ENCODE measurements around the gene CDKN3.
"Not testable (repeated sequence)": the region's sequence is repeated elsewhere in the genome, so short reads cannot be mapped to it uniquely, and the experiment has no call there.

CDKN3 gene

DNA sequence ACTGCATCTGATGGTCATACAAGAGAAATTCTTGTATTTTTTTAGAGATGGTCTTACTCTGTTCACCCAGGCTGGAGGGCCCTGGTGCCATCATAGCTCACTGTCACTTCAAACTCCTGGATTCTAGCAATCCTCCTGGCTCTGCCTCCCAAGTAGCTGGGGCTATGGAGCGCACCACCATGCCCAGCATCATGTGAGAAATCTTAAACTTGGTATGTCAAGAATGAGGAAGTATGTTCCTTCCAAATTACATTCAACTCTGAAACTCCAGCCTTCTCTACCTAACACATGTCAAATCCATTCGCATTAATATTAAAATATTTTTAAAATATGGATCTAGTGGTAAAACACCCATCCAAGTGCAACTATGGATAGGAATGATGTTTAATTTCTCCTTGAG, 27.5 kb upstream of the CDKN3 start:
- in situ Hi-C loops (cut with HindIII; ENCODE audit: low sequenced_read_pairs), result no loop called here

DNA sequence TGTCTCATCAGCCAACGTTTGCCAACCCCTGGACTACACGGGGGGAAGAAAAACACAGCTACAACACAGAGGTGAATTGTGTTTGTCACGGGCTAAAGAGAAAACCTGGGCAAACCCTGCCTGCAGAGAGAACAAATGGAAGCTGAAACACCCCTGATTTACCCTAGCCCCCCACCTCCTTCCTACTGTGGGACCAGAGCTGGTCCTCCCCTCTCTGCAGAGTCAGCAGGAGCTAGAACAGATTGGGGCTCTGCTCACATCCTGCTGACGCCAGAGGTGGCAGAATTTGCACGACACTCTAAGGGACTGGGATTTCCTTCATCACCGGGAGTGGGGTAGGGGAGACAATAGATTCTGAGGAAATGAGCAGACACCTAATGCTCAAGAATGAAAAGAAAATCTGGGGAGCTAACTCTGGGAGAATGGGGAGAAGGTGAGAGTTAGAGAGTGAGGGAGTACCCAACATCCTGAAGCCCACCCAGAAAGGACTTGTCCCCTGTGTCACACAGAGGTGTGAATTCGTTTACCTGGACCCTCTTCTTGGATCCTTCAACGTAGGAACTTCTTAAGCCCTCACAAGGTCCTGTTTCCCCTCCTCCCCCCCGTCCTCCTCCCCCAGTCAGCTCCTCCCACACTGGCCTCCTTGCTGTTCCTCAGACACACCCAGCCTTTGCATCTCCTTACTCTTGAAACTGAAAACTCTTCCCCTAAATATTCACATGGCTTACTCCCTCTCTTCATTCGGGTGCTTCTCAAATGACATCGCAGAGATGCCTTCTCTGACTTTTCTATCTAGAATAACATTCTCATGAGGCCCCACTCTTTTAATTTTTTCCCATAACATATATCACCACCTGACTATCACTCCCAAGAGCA, 26.2 kb upstream of the CDKN3 start:
- in situ Hi-C loops (cut with HindIII; ENCODE audit: low sequenced_read_pairs), result no loop called here

DNA sequence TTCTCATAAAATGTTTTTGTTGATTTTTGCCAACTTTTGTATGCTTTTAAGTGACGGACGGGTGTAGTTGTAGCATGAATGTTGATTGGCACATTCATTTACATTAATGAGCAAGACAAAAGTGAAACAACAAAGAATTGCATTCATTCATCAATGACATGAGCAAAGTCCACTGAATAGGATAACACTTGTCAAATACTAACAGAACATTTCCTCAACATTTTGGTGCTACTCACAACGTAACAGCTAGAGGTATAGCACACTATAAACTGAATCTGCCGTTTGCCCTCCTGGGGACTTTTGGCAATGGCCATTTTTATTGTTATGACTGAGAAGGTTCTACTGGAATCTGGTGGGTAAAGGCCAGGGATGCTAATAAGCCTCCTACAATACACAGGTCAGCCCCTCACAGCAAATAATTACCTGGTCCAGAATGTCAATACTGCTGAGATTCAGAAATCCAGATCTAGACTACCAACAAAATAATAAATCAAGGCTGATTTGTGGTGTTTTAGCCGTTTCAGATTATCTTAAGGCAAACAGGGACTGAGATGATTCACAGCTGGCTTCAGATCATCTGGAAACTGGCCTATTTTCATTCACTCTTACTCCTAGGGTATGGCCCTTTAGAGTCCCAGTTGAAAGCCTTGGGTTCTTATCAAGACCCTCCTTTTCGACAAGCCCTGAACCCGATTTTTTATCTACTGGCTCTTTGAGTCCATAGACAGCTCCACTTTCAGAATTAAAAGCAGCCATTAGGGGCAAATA, 22.5 kb upstream of the CDKN3 start:
- in situ Hi-C loops (cut with HindIII; ENCODE audit: low sequenced_read_pairs), result no loop called here

DNA sequence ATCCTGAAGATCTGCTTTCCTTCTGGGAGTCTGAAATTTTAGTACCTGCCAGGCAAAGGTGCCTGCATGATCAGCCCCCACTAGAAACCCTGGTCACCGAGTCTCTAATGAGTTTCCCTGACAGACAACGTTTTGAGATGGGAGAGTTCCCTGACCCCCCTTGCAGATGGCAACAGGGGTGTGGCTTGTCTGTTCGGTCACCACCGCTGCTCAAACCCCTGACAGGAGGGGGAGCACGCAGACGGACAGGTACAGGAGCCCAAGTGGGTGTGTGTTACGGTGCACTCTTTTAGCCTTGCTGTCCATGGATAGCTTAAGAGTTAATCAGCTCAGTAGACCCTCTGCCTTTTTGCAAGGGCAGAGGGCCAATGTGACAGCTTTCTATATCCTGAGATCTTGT, 19.3 kb upstream of the CDKN3 start:
- in situ Hi-C loops (cut with HindIII; ENCODE audit: low sequenced_read_pairs), result no loop called here

DNA sequence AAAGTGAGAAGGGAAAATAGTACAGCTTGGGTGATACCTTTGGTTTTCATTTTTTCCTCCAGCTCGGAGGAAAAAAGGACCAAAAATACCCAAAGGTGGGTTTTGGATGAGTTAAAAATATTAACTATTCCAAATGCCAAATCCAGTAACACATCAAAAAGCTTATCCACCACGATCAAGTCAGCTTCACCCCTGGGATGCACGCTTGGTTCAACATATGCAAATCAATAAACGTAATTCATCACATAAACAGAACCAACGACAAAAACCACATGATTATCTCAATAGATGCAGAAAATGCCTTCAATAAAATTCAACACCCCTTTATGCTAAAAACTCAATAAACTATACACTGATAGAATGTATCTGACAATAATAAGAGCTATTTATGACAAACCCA, 17.9 kb upstream of the CDKN3 start:
- in situ Hi-C loops (cut with HindIII; ENCODE audit: low sequenced_read_pairs), result not testable (repeated sequence)

DNA sequence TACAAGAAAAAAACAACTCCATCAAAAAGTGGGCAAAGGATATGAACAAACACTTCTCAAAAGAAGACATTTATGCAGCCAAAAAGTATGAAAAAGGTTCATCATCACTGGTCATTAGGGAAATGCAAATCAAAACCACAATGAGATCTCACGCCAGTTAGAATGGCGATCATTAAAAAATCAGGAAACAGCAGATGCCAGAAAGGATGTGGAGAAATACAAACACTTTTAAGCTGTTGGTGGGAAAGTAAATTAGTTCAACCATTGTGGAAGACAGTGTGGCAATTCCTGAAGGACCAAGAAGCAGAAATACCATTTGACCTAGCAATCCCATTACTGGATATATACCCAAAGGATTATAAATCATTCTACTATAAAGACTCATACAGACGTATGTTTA, 16.2 kb upstream of the CDKN3 start:
- in situ Hi-C loops (cut with HindIII; ENCODE audit: low sequenced_read_pairs), result not testable (repeated sequence)

DNA sequence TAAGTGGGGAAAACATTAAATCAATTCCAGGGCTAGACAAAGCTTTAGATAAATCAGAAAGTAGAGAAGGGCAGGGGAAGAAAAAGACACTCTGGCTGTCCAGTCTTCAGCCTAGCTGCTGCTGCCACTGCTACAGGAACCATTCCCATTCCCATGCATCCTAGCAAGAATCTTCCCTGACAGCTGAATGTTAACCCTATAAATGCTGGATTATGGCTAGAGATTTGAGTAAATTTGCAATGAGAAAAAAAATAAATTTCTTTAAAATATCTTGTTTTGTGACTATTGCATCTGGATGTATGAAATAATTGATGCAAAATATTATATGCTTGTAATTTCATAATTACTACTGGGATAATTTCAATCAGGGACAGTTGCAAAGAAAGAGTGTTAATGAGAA, 15.0 kb upstream of the CDKN3 start:
- in situ Hi-C loops (cut with HindIII; ENCODE audit: low sequenced_read_pairs), result no loop called here

DNA sequence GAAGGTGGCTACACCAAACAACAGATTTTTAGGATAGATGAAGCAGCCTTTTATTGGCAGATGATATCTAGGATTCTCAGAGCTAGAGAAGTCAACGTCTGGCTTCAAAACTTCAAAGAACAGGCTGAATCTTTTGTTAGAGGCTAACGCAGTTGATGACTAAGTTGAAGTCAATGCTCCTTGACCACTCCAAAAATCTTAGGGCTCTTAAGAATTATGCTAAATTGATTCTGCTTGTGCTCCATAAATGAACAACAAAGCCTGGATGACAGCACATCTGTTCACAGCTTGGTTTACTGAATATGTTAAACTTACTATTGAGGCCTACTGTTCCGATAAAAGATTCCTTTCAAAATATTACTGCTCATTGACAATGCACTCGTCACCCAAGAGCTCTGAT, 13.0 kb upstream of the CDKN3 start:
- in situ Hi-C loops (cut with HindIII; ENCODE audit: low sequenced_read_pairs), result no loop called here

DNA sequence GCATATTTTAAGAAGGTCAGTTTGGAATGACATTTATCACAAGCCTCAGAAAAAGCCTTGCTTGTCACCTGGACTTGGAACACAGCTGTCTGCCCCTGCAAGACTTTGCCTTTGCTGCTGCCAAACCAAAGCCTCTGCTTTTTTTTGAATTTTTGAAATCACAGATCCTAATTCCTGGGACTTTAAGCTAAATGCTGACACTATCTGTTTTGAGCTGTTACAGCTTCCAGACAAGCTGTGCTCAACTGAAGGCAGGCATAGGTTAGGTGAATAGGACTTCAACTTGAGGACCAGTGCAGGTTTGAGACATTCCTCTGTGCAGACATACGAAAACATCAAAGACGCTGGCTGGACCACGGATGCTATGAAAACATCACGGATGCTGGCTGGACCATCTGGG, 11.3 kb upstream of the CDKN3 start:
- in situ Hi-C loops (cut with HindIII; ENCODE audit: low sequenced_read_pairs), result no loop called here

DNA sequence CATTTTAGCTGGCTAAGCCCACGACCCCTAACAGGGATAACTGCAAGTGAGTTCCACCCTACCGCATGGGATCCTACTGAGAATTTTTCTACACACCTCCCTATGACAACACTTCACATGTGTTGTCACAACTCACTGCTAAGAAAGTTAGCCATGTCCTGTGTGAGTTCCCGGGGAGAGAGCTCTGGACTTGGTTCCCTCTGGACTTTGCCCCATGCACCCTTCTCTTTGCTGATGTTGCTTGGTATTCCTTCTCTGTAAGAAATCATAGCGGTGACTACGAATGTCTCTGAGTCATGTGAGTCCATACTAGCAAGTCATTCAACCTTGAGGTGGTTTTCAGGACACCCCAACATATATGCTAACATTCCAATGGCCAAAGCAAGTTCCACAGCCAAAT, 9.5 kb upstream of the CDKN3 start:
- in situ Hi-C loops (cut with HindIII; ENCODE audit: low sequenced_read_pairs), result no loop called here

DNA sequence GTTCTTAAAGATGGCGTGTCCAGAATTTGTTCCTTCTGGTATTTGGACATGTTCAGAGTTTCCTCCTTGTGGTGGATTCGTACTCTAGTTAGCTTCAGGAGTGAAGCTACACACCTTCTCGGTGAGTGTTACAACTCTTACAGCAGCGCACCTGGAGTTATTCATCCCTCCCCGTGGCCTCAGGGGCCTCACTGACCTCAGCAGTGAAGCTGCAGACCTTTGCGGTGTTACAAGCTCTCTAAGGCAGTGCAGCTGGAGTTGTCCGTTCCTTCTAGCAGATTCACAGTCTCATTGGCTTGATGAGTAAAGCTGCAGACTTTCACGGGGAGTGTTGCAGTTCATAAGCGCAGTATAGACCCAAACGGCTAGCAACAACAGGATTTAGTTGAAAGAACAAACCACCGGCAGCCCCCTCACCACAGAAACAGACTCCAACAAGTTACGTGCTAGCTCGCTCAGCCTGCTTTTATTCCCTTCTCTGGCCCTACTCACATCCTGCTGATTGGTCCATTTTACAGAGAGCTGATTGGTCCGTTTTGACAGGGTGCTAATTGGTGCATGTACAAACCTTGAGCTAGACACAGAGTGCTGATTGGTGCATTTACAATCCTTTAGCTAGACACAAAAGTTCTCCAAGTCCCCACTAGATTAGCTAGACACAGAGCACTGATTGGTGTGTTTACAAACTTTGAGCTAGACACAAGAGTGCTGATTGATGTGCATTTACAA, 4.5 kb upstream of the CDKN3 start:
- in situ Hi-C loops (cut with HindIII; ENCODE audit: low sequenced_read_pairs), result no loop called here

DNA sequence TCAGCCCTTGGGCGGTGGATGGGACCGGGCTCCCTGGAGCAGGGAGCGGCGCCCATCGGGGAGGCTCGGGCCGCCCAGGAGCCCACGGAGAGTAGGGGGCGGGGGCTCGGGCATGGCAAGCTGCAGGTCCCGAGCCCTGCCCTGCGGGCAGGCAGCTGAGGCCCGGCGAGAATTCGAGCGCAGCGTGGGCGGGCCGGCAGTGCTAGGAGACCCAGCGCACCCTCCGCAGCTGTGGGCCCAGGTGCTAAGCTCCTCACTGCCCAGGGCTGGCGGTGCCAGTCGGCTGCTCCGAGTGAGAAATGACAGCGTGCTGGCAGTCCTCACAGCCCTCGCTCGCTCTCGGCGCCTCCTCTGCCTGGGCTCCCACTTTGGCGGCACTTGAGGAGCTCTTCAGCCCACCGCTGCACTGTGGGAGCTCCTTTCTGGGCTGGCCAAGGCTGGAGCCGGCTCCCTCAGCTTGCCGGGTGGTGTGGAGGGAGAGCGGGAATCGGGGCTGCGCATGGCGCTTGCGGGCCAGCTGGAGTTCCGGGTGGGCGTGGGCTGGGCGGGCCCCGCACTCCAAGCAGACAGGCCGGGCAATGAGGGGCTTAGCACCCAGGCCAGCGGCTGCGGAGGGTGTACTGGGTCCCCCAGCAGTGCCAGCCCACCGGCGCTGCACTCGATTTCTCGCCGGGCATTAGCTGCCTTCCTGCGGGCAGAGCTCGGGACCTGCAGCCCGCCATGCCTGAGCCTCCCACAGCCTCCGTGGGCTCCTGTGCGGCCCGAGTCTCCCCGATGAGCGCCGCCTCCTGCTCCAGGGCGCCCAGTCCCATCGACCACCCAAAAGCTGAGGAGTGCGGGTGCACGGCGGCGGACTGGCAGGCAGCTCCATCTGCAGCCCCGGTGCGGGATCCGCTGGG, 3.6 kb upstream of the CDKN3 start:
- in situ Hi-C loops (cut with HindIII; ENCODE audit: low sequenced_read_pairs), result not testable (repeated sequence)

DNA sequence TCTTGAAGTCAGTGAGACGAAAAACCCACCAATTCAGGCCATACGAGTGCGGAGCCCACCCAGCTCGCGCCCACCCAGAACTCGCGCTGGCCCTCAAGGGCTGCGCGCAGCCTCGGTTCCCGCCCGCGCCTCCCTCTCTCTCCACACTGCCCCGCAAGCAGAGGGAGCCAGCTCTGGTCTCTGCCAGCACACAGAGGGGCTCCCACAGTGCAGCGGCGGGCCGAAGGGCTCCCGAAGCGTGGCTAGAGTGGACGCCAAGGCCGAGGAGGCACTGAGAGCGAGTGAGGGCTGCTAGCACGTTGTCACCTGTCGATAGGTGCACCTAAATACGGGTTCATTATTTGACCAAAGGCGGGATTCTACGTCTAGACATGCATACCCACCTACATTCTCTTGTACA, 2.2 kb upstream of the CDKN3 start:
- in situ Hi-C loops (cut with HindIII; ENCODE audit: low sequenced_read_pairs), result no loop called here

DNA sequence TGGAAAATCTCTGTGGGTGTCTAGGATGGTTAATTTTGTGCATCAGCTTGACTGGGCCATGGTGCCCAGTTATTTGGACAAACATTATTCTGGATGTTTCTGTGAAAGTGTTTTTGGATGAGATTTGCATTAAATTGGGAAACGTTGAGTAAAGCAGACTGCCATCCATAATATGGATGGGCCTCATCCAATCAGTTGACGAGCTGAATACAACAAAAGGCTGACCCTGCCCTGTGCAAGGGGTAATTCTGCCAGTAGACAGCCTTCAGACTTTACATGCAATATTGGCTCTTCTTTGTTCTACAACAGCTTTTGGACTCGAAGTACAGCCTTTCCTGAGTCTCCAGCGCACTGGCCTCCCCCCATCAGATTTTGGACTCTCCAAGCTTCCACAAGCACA, 1.5 kb upstream of the CDKN3 start:
- in situ Hi-C loops (cut with HindIII; ENCODE audit: low sequenced_read_pairs), result no loop called here

DNA sequence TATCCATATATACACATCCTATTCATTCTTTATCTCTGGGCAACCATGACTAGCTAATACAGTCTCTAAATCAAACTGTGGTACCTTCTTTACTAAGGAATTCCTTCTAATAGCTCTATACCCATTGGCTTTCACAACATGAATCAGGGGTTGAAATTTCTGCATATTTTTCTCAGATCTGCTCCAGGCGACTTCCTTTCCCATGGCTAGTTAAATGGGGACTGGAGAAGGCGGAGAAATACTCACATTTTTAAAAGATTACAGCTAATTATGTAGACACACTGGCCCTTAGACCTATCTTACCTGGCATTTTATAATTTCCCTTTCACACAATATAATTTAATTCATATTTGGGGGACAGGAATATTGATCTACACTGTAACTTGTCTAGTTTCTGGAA, 1.1 kb upstream of the CDKN3 start:
- in situ Hi-C loops (cut with HindIII; ENCODE audit: low sequenced_read_pairs), result no loop called here

DNA sequence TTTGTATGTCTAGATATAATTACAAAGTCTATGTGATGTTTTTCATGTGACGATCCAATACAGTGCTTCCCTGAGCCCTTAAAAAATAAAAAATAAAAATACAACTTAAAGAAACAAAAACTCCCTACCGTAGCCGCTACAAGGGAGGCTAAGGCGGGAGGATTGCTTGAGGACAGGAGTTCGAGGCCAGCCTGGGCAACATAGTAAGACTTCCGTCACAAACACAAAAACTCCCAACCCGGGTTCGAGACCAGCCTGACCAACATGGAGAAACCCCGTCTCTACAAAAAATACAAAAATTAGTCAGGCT, 669 bp upstream of the CDKN3 start:
- in situ Hi-C loops (cut with HindIII; ENCODE audit: low sequenced_read_pairs), result no loop called here

DNA sequence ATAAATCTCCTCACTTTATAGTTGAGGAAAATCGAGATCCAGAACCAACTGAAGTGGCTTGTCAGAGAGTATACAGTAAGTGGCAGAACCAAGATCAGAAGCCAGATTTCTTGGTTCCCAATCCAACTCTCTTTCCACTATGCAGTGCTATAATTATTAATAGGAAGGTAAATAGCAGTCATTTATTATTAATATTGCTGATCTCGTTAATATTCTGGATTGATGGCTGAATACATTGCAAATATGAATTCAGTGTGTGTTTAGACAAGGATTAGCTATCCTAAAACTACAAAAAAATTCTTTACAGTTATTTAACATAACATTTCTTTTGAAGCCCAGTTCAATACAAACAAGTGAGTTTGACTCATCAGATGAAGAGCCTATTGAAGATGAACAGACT, 2.8 kb downstream of the CDKN3 start:
- in situ Hi-C loops (cut with HindIII; ENCODE audit: low sequenced_read_pairs), result no loop called here

DNA sequence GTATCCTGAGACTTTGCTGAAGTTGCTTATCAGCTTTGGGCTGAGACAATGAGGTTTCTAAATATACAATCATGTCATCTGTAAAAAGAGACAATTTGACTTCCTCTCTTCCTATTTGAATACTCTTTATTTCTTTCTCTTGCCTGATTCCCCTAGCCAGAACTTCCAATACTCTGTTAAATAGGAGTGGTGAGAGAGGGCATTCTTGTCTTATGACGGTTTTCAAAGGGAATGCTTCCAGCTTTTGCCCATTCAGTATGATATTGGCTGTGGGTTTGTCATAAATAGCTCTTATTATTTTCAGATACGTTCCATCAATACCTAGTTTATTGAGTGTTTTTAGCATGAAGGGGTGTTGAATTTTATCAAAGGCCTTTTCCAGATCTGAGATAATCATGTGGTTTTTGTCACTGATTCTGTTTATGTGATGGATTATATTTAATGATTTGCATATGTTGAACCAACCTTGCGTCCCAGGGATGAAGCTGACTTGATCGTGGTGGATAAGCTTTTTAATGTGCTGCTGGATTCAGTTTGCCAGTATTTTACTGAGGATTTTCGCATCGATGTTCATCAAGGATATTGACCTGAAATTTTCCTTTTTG, 6.7 kb downstream of the CDKN3 start:
- in situ Hi-C loops (cut with HindIII; ENCODE audit: low sequenced_read_pairs), result not testable (repeated sequence)

DNA sequence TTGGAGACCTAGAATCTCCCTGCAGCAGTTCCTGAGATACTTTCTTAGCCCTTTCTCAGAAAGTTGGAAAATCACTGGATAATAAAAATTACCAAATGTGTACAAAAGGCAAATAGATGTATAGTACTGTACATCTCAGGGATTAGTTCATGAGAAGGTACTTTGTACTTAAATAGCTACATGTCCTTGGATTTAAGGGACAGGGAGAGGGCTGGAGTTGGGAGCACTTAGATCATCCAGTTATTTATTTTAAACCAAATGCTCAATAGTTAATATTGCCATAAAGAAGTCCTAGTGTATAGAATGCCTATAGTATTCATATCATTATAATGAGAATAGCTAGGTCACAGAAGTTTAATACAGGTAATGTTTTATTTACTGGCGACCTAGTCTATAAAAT, 13.4 kb downstream of the CDKN3 start:
- in situ Hi-C loops (cut with HindIII; ENCODE audit: low sequenced_read_pairs), result no loop called here

DNA sequence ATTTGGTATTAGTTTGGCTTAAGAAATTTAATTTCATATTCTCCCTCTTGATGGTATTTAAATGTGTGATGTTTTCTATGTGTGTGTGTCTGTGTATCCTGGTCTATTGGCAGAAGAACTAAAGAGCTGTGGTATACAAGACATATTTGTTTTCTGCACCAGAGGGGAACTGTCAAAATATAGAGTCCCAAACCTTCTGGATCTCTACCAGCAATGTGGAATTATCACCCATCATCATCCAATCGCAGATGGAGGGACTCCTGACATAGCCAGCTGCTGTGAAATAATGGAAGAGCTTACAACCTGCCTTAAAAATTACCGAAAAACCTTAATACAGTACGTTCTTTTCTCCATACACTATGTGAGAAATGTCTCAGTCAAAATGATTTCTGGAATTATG, 14.6 kb downstream of the CDKN3 start:
- in situ Hi-C loops (cut with HindIII; ENCODE audit: low sequenced_read_pairs), result no loop called here

Data from endothelial cell of hepatic sinusoid (primary cell).